Mammary epithelial cell (primary cell): ENCODE results near the gene OLFML2B.

Experiments used
- CTCF ChIP-seq, 2 donors: IDR thresholded peaks in 1 of 2; conservative IDR thresholded peaks in 1 of 2; 2 replicates each; pipeline ENCODE4 v1.5.1; 2011 to 2012; ENCODE audit warnings: inconsistent platforms in 2 of 2, low read length in 2 of 2, mild to moderate bottlenecking in 2 of 2, control low read depth in 1 of 2, low read depth in 1 of 2; ENCODE audit not compliant: insufficient read depth in 1 of 2; ENCODE audit errors: extremely low read depth in 1 of 2
- EZH2 ChIP-seq: IDR thresholded peaks from 2 replicates; pipeline ENCODE4 v1.6.1; 2012; ENCODE audit warnings: low read length, inconsistent platforms, borderline replicate concordance

DNA sequence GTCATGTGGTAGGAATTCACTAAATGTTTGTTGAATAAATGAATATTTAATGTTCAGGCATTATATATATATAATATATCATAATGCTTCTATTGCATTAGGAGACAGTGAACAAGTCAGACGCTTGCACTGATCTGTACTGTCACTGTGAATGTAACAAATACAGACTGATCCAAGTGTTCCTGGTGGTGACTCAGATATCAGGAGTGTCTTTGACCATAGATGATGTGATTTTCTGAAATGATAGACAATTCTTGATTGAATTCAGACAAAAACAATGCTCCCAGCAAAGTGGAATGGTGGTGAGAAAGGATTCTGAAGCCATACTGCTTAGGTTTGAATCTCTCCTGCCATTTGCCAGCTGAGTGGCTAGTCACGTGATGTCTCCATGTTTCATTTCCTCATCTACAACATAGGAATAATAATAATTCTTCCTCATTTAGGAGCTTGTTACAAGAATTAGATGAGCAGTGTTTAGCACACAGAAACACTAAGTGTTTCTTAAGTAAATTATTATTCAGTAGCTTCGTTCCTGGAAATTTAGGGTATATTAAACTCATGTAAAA, 71.0 kb downstream of the OLFML2B start:
- no peak for TF ChIP-seq CTCF (conservative IDR thresholded peaks at IDR 0.05 in 1 of 2, IDR thresholded peaks at IDR 0.05 in 1 of 2; ENCODE audit: extremely low read depth in 1 of 2, insufficient read depth in 1 of 2, low read depth in 1 of 2, low read length in 2 of 2)
- no peak for TF ChIP-seq EZH2
